GM12872 (cell line): ENCODE data around the gene LSR.

Experiments
- TF ChIP-seq, protein P1 (sequence below): IDR thresholded peaks from 3 replicates; pipeline ENCODE4 v1.5.1; 2011; ENCODE audit warnings: low read depth, mild to moderate bottlenecking, low read length, moderate library complexity; ENCODE audit not compliant: insufficient read depth

LSR gene

GRCh38 chr19:35311901-35312665, 63.3 kb downstream of the LSR start:
- TF ChIP-seq, protein P1, sequence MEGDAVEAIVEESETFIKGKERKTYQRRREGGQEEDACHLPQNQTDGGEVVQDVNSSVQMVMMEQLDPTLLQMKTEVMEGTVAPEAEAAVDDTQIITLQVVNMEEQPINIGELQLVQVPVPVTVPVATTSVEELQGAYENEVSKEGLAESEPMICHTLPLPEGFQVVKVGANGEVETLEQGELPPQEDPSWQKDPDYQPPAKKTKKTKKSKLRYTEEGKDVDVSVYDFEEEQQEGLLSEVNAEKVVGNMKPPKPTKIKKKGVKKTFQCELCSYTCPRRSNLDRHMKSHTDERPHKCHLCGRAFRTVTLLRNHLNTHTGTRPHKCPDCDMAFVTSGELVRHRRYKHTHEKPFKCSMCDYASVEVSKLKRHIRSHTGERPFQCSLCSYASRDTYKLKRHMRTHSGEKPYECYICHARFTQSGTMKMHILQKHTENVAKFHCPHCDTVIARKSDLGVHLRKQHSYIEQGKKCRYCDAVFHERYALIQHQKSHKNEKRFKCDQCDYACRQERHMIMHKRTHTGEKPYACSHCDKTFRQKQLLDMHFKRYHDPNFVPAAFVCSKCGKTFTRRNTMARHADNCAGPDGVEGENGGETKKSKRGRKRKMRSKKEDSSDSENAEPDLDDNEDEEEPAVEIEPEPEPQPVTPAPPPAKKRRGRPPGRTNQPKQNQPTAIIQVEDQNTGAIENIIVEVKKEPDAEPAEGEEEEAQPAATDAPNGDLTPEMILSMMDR, result no peak

- TF ChIP-seq, protein P1, result no peak
Observed at GRCh38 chr19:35313587-35313986, 64.8 kb downstream of the LSR start.

- TF ChIP-seq, protein P1, result no peak
Observed at GRCh38 chr19:35314031-35314430, 65.2 kb downstream of the LSR start.

- TF ChIP-seq, protein P1, result no peak
Observed at GRCh38 chr19:35314858-35315470, 66.2 kb downstream of the LSR start.

GRCh38 chr19:35315883-35316282, 67.1 kb downstream of the LSR start:
- TF ChIP-seq, protein P1, result no peak

DNA sequence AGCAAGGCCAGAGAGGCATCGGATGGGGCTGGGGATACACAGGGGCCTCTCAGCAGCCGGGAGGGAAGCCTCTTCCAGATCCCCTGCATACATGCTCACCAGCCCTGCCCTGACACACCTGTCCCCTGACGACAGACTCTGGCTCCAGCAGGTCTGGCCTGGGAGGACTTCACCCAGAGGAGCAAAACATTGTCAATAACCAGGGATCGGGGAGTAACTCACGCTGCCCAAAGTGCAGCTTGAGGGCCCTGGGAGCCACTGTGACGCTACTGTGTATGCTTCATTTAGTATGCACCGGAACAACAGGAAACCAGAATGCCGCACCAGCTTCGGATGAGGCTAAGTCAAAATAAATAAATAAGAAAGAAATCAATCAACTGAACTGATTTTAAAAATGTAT, 67.8 kb downstream of the LSR start:
- TF ChIP-seq, protein P1, result no peak
